Hematopoietic multipotent progenitor cell (in vitro differentiated cells): ENCODE results near the gene ABCA4. TPM values are rescaled to one million over a fixed set of nuclear protein-coding genes. Genes with fewer than 3 reads are reported as not detected.
A peak's percentile ranks its signal among the peaks of the same experiment; 100 is the strongest.

ENCODE experiments used
- DNase-seq, 3 donors: peaks; one replicate each; pipeline ENCODE4 v3.0.0-alpha.2; 2011 to 2015; ENCODE audit warnings: low read depth in 2 of 3, low spot score in 2 of 3
- total RNA-seq: library from RNA; depleted of rRNA; stranded (reverse); fragments of >200 nt; gene quantifications from one replicate; pipeline ENCODE4 v1.2.3, GENCODE V29; 2012

The ABCA4 gene
- total RNA-seq, 1 donor, result not detected

DNA sequence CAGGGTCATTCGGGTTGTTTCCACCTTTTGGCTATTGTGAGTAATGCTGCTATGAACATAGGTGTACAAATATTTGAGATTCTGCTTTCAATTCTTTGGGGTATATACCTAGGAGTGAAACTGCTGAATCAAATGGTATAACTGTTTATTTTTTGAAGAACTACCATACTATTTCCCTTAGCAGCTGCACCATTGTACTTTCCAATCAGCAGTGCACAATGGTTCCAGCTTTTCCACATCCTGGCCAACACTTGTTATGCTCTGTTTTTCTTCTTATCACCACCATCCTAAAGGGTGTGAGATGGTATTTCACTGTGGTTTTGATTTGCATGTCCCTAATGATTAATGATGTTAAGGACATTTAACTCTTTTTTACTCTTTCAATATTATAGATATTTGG lies 3.6 kb upstream of the ABCA4 start:
- no peak for DNase-seq

GRCh38 chr1:94122201-94122970 lies 1.4 kb upstream of the ABCA4 start:
- peak in 1 of 3 donors; percentile 21 for DNase-seq

- DNase-seq, result no peak
These were observed 468 bp upstream of the ABCA4 start for GRCh38 chr1:94121411-94121821.

- no peak for DNase-seq
These were observed 412 bp downstream of the ABCA4 start for GRCh38 chr1:94120570-94120901.

- no peak for DNase-seq
These were observed 965 bp downstream of the ABCA4 start for GRCh38 chr1:94119796-94120569.

DNA sequence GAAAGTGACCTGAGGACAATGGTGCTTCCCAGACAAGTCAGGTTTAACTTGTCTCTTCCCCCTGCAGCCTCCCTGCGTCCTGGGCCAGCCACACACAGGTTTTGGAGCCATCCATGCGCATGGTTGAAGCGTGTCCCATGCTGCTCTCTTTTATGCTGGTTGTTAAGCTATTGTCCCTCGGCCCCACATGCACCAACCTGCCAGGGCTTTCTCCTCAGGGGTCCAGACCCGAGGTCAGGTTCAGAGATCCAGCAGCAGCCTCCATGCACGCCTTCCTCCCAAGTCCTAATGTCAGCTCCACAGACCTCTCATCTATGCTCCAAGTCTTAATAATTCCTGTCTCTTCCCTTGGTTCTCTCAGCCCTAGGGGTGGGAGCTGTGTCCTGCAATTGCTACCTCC lies 1.6 kb downstream of the ABCA4 start:
- DNase-seq, result no peak

DNA sequence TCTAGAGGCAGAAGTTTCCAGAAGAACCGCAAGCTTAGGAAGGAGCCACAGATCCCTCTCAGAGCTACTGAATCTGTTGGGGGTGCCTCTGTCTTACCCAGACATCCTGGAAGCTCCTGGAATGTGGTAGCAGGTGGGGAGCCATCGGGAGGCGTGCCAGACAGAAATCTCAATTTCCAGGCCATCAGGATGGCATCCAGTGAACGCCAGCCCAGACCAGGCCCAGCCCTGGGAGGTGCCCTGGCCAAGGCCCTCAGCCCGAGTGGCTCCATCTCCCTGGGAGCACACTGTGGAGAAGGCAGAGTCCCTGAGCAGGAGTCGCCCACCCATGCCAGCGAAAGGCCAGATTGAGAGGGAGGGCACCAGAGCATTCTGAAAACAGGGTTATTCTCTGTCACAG lies 2.5 kb downstream of the ABCA4 start:
- no peak for DNase-seq

- no peak for DNase-seq
These were observed 2.9 kb downstream of the ABCA4 start for GRCh38 chr1:94118013-94118412.

- DNase-seq, result no peak
These were observed 3.6 kb downstream of the ABCA4 start for GRCh38 chr1:94117259-94117851.

DNA sequence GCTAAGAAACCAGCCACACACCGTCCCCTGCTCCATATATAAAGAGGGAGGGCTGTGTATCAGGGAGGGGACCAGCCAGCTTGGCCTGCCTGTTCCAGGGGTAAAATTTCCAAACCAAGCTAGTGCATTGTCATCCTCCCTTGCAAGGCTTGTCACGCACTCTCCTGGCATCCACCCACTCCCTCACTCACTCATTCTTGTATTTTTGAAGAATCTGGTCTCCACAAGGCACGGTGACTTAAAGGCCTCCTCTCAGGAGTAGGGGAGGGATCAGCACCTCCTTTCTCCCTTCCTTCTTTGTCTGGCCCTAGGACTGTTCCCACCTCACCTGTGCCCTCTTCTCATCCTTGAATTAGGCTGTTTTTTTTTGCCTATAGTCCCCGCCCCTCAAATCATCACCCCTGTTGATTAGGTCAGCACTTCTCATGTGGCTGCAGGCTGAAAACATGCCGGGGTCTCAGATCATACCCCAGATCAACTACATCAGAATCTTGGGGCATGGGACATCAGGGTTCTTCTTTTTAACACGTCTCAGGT lies 5.0 kb downstream of the ABCA4 start:
- DNase-seq, result no peak

GRCh38 chr1:94115254-94115899 lies 5.6 kb downstream of the ABCA4 start:
- no peak for DNase-seq

DNA sequence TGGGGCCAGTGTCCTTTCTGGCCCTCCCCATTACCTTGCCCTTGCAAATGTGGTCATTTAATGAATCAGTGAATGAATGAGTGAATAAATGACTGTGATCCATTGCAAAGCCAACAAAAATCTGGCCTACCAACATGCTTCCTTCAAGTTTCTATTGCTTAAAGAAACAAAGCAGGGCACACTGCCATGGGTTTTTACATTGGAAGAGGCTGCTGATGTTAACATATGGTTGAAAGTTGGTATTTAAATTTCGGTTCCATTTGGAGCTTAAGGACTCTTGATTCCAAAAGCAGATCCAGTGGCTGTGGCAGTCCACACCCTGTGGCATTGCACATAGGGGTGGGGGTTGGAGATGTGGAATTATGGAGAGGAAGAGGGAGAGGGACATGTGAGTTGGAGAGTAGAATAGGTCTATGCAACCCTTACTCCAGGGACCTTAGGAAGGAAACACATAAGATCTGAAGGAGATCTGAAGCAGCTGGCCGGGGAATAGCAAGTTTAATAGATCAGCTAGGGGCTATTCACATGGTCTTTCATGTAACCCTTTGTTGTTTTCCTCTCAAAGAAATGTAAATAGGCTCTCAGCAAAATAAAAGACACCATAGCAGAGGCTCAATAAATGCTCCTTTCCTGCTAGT lies 7.2 kb downstream of the ABCA4 start:
- DNase-seq, result no peak

DNA sequence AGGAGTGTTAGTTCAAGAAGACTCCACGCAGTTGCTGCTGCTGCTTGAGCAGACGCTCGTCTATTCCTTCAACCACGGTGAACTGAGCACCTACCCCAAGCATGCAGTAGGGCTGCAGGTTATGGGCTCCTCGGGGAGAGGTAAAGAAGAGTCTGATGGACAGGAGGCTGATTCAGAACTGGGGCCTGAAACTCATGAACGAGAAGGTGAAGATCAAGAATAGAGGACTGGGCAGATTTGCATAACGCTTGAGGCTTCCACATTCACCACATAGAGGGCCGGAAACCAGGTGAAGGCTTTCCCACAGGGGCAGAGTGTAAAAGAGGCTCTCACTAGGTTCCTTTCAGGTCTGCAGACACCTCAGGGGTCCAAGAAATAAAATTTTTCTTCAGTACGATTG lies 9.1 kb downstream of the ABCA4 start:
- no peak for DNase-seq

- no peak for DNase-seq
These were observed 9.8 kb downstream of the ABCA4 start for GRCh38 chr1:94110946-94111740.

DNA sequence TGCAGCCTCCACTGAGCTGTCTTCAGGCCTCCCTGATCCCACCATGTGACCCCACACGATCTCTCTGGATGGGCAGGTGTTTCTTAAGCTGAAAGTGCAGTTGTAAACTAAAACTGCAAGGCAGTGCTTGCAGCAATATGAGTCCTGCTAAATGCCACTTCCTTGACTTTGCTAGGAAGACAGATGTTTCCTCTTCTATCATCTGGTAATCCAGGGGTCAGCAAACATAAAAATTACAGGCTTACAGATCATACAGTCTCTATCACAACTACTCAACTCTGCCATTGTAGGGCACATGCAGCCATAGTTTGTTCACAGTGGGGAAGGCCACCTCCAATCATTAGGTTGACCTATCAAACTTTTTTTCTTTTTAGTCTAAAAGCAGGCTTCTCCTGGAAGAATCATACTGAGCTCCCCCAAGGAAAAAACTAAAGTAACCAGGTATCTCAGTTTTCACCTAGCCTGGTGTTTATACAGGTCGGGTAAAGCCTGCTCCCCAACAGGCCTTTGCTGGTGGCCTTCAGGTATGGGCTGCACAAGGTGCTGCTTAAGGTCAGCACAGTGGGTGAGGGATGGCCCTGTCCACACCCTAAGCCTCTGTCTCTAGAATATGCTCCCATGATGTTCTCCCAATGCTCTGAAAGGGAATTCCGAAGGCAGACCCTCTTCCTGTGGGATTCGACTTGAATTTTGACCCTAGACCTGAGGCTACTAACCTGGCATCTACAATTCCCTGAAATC lies 10.8 kb downstream of the ABCA4 start:
- peak in 2 of 3 donors; percentile 62 to 87 for DNase-seq

- no peak for DNase-seq
These were observed 11.5 kb downstream of the ABCA4 start for GRCh38 chr1:94109478-94109877.

DNA sequence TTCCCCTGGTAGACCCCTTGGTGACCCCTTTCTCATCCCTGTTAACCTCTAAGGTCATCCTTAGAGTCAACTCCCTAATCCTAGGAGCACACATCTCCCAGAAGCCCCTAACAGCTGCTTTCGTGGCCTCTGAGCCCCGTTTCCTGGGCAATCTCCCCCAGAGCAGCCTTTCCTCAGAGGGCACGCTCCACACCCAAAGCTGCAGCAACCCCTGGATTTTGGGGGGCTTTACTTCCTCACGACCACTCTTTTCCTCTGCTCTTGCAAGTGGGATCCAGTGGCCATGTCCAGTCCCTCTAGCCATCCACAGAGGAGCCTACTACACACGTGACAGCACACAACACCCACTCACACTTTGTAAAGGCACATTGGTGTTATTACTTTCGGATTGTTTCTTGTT lies 13.8 kb downstream of the ABCA4 start:
- no peak for DNase-seq

GRCh38 chr1:94106716-94107115 lies 14.2 kb downstream of the ABCA4 start:
- no peak for DNase-seq

GRCh38 chr1:94105957-94106529 lies 14.9 kb downstream of the ABCA4 start:
- peak in 2 of 3 donors; percentile 44 to 74 for DNase-seq
